Sciatic nerve (tissue), 2 donors: ENCODE measurements around the gene HYAL4. TPM values are rescaled to one million over a fixed set of nuclear protein-coding genes. Genes with fewer than 3 reads are reported as not detected.
"Not testable (repeated sequence)": the region's sequence is repeated elsewhere in the genome, so short reads cannot be mapped to it uniquely, and the experiment has no call there.

ENCODE experiments used
- ATAC-seq: fragments of 200-7000 bp; cut with Tn5 transposase; one replicate; pipeline ENCODE4 v1.9.1; 2020; ENCODE audit warnings: mild to moderate bottlenecking, moderate library complexity
- DNase-seq: peaks from one replicate; pipeline ENCODE4 v3.0.0-alpha.2; 2020; ENCODE audit warnings: low spot score
- intact Hi-C: fragments of 100-400 bp; cut with DNase I; formaldehyde crosslinking; loops from one replicate; pipeline ENCODE4 v1.14.2; 2022
- total RNA-seq: library from RNA; stranded (reverse); fragmentation: NEBNext Ultra II Directional; extraction: Animal tissue kit (Norgen Biotek cat#: 25700); gene quantifications from one replicate; pipeline ENCODE4 v1.2.1, GENCODE V29; 2021
- donor health status: DM: no; HTN: no; CAD: no.
- donor health status: DM: no; HTN: no; CAD: no.

Gene HYAL4
- total RNA-seq, 1 donor from 2014 or later, result not detected

- ATAC-seq, DNase-seq, intact Hi-C loops: not testable (repeated sequence)
These were observed 5.9 kb upstream of the HYAL4 start for GRCh38 chr7:123839106-123839505.

- intact Hi-C loops, ATAC-seq: not testable (repeated sequence)
These were observed 827 bp upstream of the HYAL4 start for GRCh38 chr7:123844142-123844541.

GRCh38 chr7:123845823-123846216, 851 bp downstream of the HYAL4 start:
- ATAC-seq (no peak), DNase-seq (no peak)
- intact Hi-C loops, result no loop called here

More at GRCh38 chr7:123844142-123844541, 827 bp upstream of the HYAL4 start:
- not testable (repeated sequence) for DNase-seq

GRCh38 chr7:123846217-123846891, 1.4 kb downstream of the HYAL4 start:
- intact Hi-C loops, result no loop called here
- ATAC-seq, result no peak

GRCh38 chr7:123847868-123848267, 2.9 kb downstream of the HYAL4 start:
- intact Hi-C loops, result no loop called here
- no peak for ATAC-seq
- DNase-seq, result no peak

More at GRCh38 chr7:123846217-123846891, 1.4 kb downstream of the HYAL4 start:
- no peak for DNase-seq

GRCh38 chr7:123849855-123850254, 4.9 kb downstream of the HYAL4 start:
- ATAC-seq (no peak), DNase-seq (no peak)
- intact Hi-C loops, result no loop called here

- DNase-seq, ATAC-seq, intact Hi-C loops: not testable (repeated sequence)
These were observed 6.4 kb downstream of the HYAL4 start for GRCh38 chr7:123851404-123851803.

GRCh38 chr7:123854291-123854690, 9.3 kb downstream of the HYAL4 start:
- intact Hi-C loops, DNase-seq, ATAC-seq: not testable (repeated sequence)

- ATAC-seq, DNase-seq, intact Hi-C loops: not testable (repeated sequence)
These were observed 11.5 kb downstream of the HYAL4 start for GRCh38 chr7:123856428-123856827.

GRCh38 chr7:123860848-123861247, 15.9 kb downstream of the HYAL4 start:
- DNase-seq (no peak), ATAC-seq (no peak)
- intact Hi-C loops, result no loop called here

GRCh38 chr7:123862775-123863174, 17.8 kb downstream of the HYAL4 start:
- ATAC-seq (no peak), DNase-seq (no peak)
- intact Hi-C loops, result no loop called here

- DNase-seq (no peak), ATAC-seq (no peak)
- intact Hi-C loops, result no loop called here
These were observed 18.5 kb downstream of the HYAL4 start for GRCh38 chr7:123863461-123863860.

- intact Hi-C loops, result no loop called here
- ATAC-seq (no peak), DNase-seq (no peak)
These were observed 19.0 kb downstream of the HYAL4 start for GRCh38 chr7:123864012-123864411.

GRCh38 chr7:123864436-123864835, 19.5 kb downstream of the HYAL4 start:
- no peak for ATAC-seq
- intact Hi-C loops, result no loop called here
- DNase-seq, result no peak

- no peak for DNase-seq
- intact Hi-C loops, result no loop called here
- ATAC-seq, result no peak
These were observed 20.0 kb downstream of the HYAL4 start for GRCh38 chr7:123864966-123865365.

GRCh38 chr7:123865517-123866117, 20.6 kb downstream of the HYAL4 start:
- DNase-seq (no peak), ATAC-seq (peak; percentile 80)
- intact Hi-C loops, result no loop called here

GRCh38 chr7:123867225-123867624, 22.3 kb downstream of the HYAL4 start:
- ATAC-seq (no peak), DNase-seq (no peak)
- intact Hi-C loops, result no loop called here

- ATAC-seq (peak; percentile 80), DNase-seq (no peak)
- intact Hi-C loops, result loop anchor here (10.0 kb wide), 1 partner anchor 77 kb away; no protein-coding TSS in a partner anchor
These were observed 27.3 kb downstream of the HYAL4 start for GRCh38 chr7:123871998-123872867.

GRCh38 chr7:123872908-123873307, 27.9 kb downstream of the HYAL4 start:
- ATAC-seq (no peak), DNase-seq (no peak)
- intact Hi-C loops, result loop anchor here (10.0 kb wide), 1 partner anchor 78 kb away; no protein-coding TSS in a partner anchor
